Stimulated activated CD8-positive, alpha-beta memory T cell treated with anti-CD3 and anti-CD28 coated beads, Interleukin-15, amount 100 ng/mL, for 1 hour (primary cell): Measurements from ENCODE around the gene KRTAP4-8.
"Not testable (repeated sequence)": the region's sequence is repeated elsewhere in the genome, so short reads cannot be mapped to it uniquely, and the experiment has no call there.

Source experiments
- DNase-seq: peaks from one replicate; pipeline ENCODE4 v3.0.0-alpha.2; 2020; ENCODE audit warnings: low read depth

KRTAP4-8 gene

GRCh38 chr17:41098042-41098441, at the start of gene KRTAP4-8:
TSS of gene KRTAP4-8 (minus strand) at chr17:41098142. CDS start at chr17:41098084, 58 bp downstream.
- DNase-seq, result no peak

- no peak for DNase-seq
Measured at GRCh38 chr17:41145261-41145660, 47.3 kb upstream of the KRTAP4-8 start.

GRCh38 chr17:41144846-41145245, 46.9 kb upstream of the KRTAP4-8 start:
- no peak for DNase-seq

GRCh38 chr17:41141361-41141760, 43.4 kb upstream of the KRTAP4-8 start:
- DNase-seq, result no peak

- no peak for DNase-seq
Measured at GRCh38 chr17:41140360-41141131, 42.6 kb upstream of the KRTAP4-8 start, which contains the start of gene KRTAP4-6. TSS of gene KRTAP4-6 (minus strand) at chr17:41140544. CDS start at chr17:41140487, 57 bp downstream.

GRCh38 chr17:41139865-41140264, 41.9 kb upstream of the KRTAP4-8 start:
- DNase-seq, result not testable (repeated sequence)

GRCh38 chr17:41133880-41134735, 36.2 kb upstream of the KRTAP4-8 start:
- DNase-seq, result no peak

- DNase-seq, result no peak
Measured at GRCh38 chr17:41131979-41132378, 34.0 kb upstream of the KRTAP4-8 start.

GRCh38 chr17:41127371-41127770, 29.4 kb upstream of the KRTAP4-8 start:
- DNase-seq, result no peak

- no peak for DNase-seq
Measured at GRCh38 chr17:41126412-41126811, 28.5 kb upstream of the KRTAP4-8 start.

- no peak for DNase-seq
Measured at GRCh38 chr17:41125064-41125463, 27.1 kb upstream of the KRTAP4-8 start.

- not testable (repeated sequence) for DNase-seq
Measured at GRCh38 chr17:41123991-41124371, 26.0 kb upstream of the KRTAP4-8 start, which contains the start of gene KRTAP4-12. TSS of gene KRTAP4-12 (minus strand) at chr17:41124182. CDS start at chr17:41124122, 60 bp downstream.

GRCh38 chr17:41123292-41123990, 25.5 kb upstream of the KRTAP4-8 start:
- DNase-seq, result not testable (repeated sequence)

GRCh38 chr17:41121742-41122141, 23.8 kb upstream of the KRTAP4-8 start:
- no peak for DNase-seq

- DNase-seq, result not testable (repeated sequence)
Measured at GRCh38 chr17:41119696-41120690, 22.1 kb upstream of the KRTAP4-8 start.

- DNase-seq, result no peak
Measured at GRCh38 chr17:41118721-41119120, 20.8 kb upstream of the KRTAP4-8 start.

GRCh38 chr17:41117846-41118386, 20.0 kb upstream of the KRTAP4-8 start, which contains the start of gene KRTAP4-11:
TSS of gene KRTAP4-11 (minus strand) at chr17:41118373. CDS start at chr17:41118315, 58 bp downstream.
- not testable (repeated sequence) for DNase-seq

- no peak for DNase-seq
Measured at GRCh38 chr17:41116297-41116696, 18.4 kb upstream of the KRTAP4-8 start.

GRCh38 chr17:41111151-41111885, 13.4 kb upstream of the KRTAP4-8 start:
- DNase-seq, result no peak
